HepG2 (cell line): ENCODE measurements around the gene BCL2L13. TPM values are rescaled to one million over a fixed set of nuclear protein-coding genes. Genes with fewer than 3 reads are reported as not detected.
A peak's percentile ranks its signal among the peaks of the same experiment; 100 is the strongest.

Experiments
- CC2D1A ChIP-seq: sonication (generic); formaldehyde crosslinking; IDR thresholded peaks from 2 replicates; pipeline ENCODE4 v1.8.1; 2023; ENCODE audit warnings: mild to moderate bottlenecking, missing genetic modification reagents
- GLI4 ChIP-seq: sonication (generic); formaldehyde crosslinking; IDR thresholded peaks from 2 replicates; pipeline ENCODE4 v1.5.1; 2020; ENCODE audit warnings: missing genetic modification reagents, mild to moderate bottlenecking, moderate library complexity, borderline replicate concordance
- KLF16 ChIP-seq, 2 experiments: sonication (generic) in 1 of 2; formaldehyde crosslinking in 1 of 2; IDR thresholded peaks; 2 replicates each; pipeline versions ENCODE4 v1.6.1 to v1.8.0; 2016 to 2023; ENCODE audit warnings: missing genetic modification reagents in 2 of 2, missing compliant biosample characterization in 1 of 2
- NR2F1 ChIP-seq, 2 experiments: fragments of 450-650 bp in 1 of 2; formaldehyde crosslinking in 1 of 2; IDR thresholded peaks; 2 replicates each; pipeline versions ENCODE4 v1.5.0 to v1.6.1; 2016 to 2020; ENCODE audit warnings: mild to moderate bottlenecking in 1 of 2, missing compliant biosample characterization in 1 of 2, missing genetic modification reagents in 1 of 2, moderate library complexity in 1 of 2
- PHB2 ChIP-seq: fragments of 450-650 bp; IDR thresholded peaks from 2 replicates; pipeline ENCODE4 v1.6.1; 2018; ENCODE audit not compliant: partially characterized antibody
- SP140L ChIP-seq: sonication (generic); formaldehyde crosslinking; IDR thresholded peaks from 2 replicates; pipeline ENCODE4 v1.4.0; 2020; ENCODE audit warnings: missing genetic modification reagents, borderline replicate concordance
- TBX3 ChIP-seq: fragments of 450-650 bp; IDR thresholded peaks from 2 replicates; pipeline ENCODE4 v1.6.1; 2017; ENCODE audit warnings: antibody characterized with exemption, mild to moderate bottlenecking, inconsistent platforms, borderline replicate concordance
- U2AF2 ChIP-seq: fragments of 200-400 bp; formaldehyde crosslinking; IDR thresholded peaks from 2 replicates; pipeline ENCODE4 v1.6.1; 2017; ENCODE audit warnings: low read depth, mild to moderate bottlenecking, low read length
- ZBTB21 ChIP-seq: sonication (generic); formaldehyde crosslinking; IDR thresholded peaks from 2 replicates; pipeline ENCODE4 v1.4.0; 2020; ENCODE audit warnings: missing genetic modification reagents
- ZNF563 ChIP-seq: sonication (generic); formaldehyde crosslinking; IDR thresholded peaks from 2 replicates; pipeline ENCODE4 v1.8.0; 2022; ENCODE audit warnings: mild to moderate bottlenecking, moderate library complexity, missing genetic modification reagents
- ZNF766 ChIP-seq: sonication (generic); formaldehyde crosslinking; IDR thresholded peaks from 2 replicates; pipeline ENCODE4 v1.5.0; 2020; ENCODE audit warnings: missing genetic modification reagents, borderline replicate concordance
- ZNF891 ChIP-seq: sonication (generic); formaldehyde crosslinking; IDR thresholded peaks from 2 replicates; pipeline ENCODE4 v1.5.0; 2020; ENCODE audit warnings: mild to moderate bottlenecking, missing genetic modification reagents
- polyA plus RNA-seq, 8 experiments: library from polyadenylated mRNA; depleted of rRNA in 3 of 8; stranded (reverse) in 7 of 8; unstranded in 1 of 8; fragments of >200 nt; fragmentation: Illumina TruSeq in 4 of 8; extraction: Trizol in 4 of 8; gene quantifications; 2 replicates each; pipeline versions ENCODE4 v1.2.1 to v1.2.3, GENCODE V29; 2011 to 2016; ENCODE audit warnings: low read depth in 4 of 8, missing spikeins in 1 of 8, mixed read lengths in 1 of 8; ENCODE audit not compliant: insufficient read depth in 1 of 8
- total RNA-seq, 5 experiments: library from RNA; depleted of rRNA; stranded (reverse); fragments of >200 nt; fragmentation: Illumina TruSeq; extraction: Trizol; gene quantifications; 2 replicates each; pipeline ENCODE4 v1.2.3, GENCODE V29; 2016; ENCODE audit warnings: low read depth in 1 of 5
- TF ChIP-seq, protein P1 (sequence below): IDR thresholded peaks from 2 replicates; pipeline ENCODE4 v1.6.1; 2018; ENCODE audit warnings: missing genetic modification reagents, mild to moderate bottlenecking, missing compliant biosample characterization
- TF ChIP-seq, protein P2 (sequence below): sonication (generic); formaldehyde crosslinking; IDR thresholded peaks from 2 replicates; pipeline ENCODE4 v1.8.1; 2022; ENCODE audit warnings: low read depth, mild to moderate bottlenecking, missing genetic modification reagents
- TF ChIP-seq, protein P3 (sequence below): sonication (generic); formaldehyde crosslinking; IDR thresholded peaks from 2 replicates; pipeline ENCODE4 v1.9.0; 2021; ENCODE audit warnings: mild to moderate bottlenecking, missing genetic modification reagents
- TF ChIP-seq, protein P4 (sequence below): sonication (generic); formaldehyde crosslinking; IDR thresholded peaks from 2 replicates; pipeline ENCODE4 v1.5.1; 2020; ENCODE audit warnings: mild to moderate bottlenecking, moderate library complexity, missing genetic modification reagents

Gene BCL2L13
- total and polyA plus RNA-seq, 2 of the 13 experiments (the other 11 are each of a cell fraction or from before 2014, with no cell fraction given), result 13.5 to 14.6 TPM

DNA sequence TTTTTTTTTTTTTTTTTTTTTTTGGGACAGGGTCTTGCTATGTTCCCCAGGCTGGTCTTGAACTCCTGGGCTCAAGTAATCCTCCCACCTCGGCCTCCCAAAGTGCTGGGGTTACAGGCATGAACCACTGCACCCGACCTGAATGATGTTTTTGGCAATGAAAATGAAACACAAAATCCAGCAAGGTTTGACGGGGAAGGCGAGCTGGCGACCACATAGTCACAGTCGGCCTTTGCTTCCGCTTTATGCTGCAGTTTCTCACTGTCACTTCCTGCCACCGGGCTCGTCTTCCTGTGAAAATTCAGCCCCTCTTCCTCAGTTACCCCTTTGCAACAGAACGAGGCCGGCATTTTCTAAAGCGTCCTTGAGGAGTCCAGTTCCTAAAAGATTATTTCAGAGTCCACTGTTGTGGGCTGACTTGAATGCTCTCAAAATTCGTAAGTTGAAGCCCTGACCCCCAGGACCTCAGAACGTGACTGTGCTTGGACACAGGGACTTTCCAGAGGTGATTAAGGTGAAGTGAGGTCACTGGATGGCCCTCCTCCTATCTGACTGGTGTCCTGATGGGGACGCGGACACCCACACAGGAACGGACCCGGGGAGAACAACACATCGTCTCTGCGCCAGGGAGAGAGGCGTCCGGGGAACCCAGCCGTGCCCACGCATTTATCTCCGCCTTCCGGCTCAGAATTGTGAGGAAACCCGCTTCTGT, 138.6 kb downstream of the BCL2L13 start (continued):
- TF ChIP-seq ZNF766 (CRISPR knock-in tag), result 0 out of 2 replicates have a peak, but pooled peaks have one; percentile 23
- TF ChIP-seq, protein P1, sequence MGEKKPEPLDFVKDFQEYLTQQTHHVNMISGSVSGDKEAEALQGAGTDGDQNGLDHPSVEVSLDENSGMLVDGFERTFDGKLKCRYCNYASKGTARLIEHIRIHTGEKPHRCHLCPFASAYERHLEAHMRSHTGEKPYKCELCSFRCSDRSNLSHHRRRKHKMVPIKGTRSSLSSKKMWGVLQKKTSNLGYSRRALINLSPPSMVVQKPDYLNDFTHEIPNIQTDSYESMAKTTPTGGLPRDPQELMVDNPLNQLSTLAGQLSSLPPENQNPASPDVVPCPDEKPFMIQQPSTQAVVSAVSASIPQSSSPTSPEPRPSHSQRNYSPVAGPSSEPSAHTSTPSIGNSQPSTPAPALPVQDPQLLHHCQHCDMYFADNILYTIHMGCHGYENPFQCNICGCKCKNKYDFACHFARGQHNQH, result peak; percentile 63; the same call in 1 of the 2 replicates
- TF ChIP-seq, protein P2, sequence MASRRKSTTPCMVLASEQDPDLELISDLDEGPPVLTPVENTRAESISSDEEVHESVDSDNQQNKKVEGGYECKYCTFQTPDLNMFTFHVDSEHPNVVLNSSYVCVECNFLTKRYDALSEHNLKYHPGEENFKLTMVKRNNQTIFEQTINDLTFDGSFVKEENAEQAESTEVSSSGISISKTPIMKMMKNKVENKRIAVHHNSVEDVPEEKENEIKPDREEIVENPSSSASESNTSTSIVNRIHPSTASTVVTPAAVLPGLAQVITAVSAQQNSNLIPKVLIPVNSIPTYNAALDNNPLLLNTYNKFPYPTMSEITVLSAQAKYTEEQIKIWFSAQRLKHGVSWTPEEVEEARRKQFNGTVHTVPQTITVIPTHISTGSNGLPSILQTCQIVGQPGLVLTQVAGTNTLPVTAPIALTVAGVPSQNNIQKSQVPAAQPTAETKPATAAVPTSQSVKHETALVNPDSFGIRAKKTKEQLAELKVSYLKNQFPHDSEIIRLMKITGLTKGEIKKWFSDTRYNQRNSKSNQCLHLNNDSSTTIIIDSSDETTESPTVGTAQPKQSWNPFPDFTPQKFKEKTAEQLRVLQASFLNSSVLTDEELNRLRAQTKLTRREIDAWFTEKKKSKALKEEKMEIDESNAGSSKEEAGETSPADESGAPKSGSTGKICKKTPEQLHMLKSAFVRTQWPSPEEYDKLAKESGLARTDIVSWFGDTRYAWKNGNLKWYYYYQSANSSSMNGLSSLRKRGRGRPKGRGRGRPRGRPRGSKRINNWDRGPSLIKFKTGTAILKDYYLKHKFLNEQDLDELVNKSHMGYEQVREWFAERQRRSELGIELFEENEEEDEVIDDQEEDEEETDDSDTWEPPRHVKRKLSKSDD (CRISPR knock-in tag), result peak; percentile 25; the same call in 1 of the 2 replicates
- 0 out of 2 replicates have a peak, but pooled peaks have one; percentile 24 for TF ChIP-seq GLI4 (CRISPR knock-in tag)
- no peak for TF ChIP-seq PHB2
- TF ChIP-seq ZNF891 (CRISPR knock-in tag), result 0 out of 2 replicates have a peak, but pooled peaks have one; percentile 40
- TF ChIP-seq CC2D1A (CRISPR knock-in tag), result no peak
- TF ChIP-seq, protein P3, sequence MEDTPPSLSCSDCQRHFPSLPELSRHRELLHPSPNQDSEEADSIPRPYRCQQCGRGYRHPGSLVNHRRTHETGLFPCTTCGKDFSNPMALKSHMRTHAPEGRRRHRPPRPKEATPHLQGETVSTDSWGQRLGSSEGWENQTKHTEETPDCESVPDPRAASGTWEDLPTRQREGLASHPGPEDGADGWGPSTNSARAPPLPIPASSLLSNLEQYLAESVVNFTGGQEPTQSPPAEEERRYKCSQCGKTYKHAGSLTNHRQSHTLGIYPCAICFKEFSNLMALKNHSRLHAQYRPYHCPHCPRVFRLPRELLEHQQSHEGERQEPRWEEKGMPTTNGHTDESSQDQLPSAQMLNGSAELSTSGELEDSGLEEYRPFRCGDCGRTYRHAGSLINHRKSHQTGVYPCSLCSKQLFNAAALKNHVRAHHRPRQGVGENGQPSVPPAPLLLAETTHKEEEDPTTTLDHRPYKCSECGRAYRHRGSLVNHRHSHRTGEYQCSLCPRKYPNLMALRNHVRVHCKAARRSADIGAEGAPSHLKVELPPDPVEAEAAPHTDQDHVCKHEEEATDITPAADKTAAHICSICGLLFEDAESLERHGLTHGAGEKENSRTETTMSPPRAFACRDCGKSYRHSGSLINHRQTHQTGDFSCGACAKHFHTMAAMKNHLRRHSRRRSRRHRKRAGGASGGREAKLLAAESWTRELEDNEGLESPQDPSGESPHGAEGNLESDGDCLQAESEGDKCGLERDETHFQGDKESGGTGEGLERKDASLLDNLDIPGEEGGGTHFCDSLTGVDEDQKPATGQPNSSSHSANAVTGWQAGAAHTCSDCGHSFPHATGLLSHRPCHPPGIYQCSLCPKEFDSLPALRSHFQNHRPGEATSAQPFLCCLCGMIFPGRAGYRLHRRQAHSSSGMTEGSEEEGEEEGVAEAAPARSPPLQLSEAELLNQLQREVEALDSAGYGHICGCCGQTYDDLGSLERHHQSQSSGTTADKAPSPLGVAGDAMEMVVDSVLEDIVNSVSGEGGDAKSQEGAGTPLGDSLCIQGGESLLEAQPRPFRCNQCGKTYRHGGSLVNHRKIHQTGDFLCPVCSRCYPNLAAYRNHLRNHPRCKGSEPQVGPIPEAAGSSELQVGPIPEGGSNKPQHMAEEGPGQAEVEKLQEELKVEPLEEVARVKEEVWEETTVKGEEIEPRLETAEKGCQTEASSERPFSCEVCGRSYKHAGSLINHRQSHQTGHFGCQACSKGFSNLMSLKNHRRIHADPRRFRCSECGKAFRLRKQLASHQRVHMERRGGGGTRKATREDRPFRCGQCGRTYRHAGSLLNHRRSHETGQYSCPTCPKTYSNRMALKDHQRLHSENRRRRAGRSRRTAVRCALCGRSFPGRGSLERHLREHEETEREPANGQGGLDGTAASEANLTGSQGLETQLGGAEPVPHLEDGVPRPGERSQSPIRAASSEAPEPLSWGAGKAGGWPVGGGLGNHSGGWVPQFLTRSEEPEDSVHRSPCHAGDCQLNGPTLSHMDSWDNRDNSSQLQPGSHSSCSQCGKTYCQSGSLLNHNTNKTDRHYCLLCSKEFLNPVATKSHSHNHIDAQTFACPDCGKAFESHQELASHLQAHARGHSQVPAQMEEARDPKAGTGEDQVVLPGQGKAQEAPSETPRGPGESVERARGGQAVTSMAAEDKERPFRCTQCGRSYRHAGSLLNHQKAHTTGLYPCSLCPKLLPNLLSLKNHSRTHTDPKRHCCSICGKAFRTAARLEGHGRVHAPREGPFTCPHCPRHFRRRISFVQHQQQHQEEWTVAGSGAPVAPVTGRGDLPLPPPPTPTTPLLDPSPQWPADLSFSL, result no peak
- peak; percentile 71 to 94 for TF ChIP-seq NR2F1 (CRISPR knock-in tag; IDR thresholded peaks at IDR 0.05)
- TF ChIP-seq U2AF2, result no peak
- TF ChIP-seq TBX3, result no peak
- TF ChIP-seq KLF16 (CRISPR knock-in tag; IDR thresholded peaks at IDR 0.05), result 0 out of 4 replicates have a peak, but pooled peaks of 1 of the 2 experiments have one; percentile 28
- no peak for TF ChIP-seq ZNF563 (CRISPR knock-in tag)
- TF ChIP-seq ZBTB21 (CRISPR knock-in tag), result peak; percentile 40; the same call in 1 of the 2 replicates
- 0 out of 2 replicates have a peak, but pooled peaks have one; percentile 20 for TF ChIP-seq SP140L (CRISPR knock-in tag)
- TF ChIP-seq, protein P4, sequence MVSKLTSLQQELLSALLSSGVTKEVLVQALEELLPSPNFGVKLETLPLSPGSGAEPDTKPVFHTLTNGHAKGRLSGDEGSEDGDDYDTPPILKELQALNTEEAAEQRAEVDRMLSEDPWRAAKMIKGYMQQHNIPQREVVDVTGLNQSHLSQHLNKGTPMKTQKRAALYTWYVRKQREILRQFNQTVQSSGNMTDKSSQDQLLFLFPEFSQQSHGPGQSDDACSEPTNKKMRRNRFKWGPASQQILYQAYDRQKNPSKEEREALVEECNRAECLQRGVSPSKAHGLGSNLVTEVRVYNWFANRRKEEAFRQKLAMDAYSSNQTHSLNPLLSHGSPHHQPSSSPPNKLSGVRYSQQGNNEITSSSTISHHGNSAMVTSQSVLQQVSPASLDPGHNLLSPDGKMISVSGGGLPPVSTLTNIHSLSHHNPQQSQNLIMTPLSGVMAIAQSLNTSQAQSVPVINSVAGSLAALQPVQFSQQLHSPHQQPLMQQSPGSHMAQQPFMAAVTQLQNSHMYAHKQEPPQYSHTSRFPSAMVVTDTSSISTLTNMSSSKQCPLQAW, result peak; percentile 27; the same call in 1 of the 2 replicates
